Right forelimb (tissue), 1 donor: ENCODE data around the gene KRT15.
"Not testable (repeated sequence)": the region's sequence is repeated elsewhere in the genome, so short reads cannot be mapped to it uniquely, and the experiment has no call there.

Experiments
- DNase-seq: peaks from one replicate; pipeline ENCODE4 v3.0.0-alpha.2; 2018

KRT15 gene

GRCh38 chr17:41542786-41543185, 24.1 kb upstream of the KRT15 start:
- not testable (repeated sequence) for DNase-seq

GRCh38 chr17:41542357-41542756, 23.7 kb upstream of the KRT15 start:
- DNase-seq: no peak

- DNase-seq: no peak
Measured at GRCh38 chr17:41540921-41541625, 22.4 kb upstream of the KRT15 start.

- DNase-seq: no peak
Measured at GRCh38 chr17:41539979-41540701, 21.4 kb upstream of the KRT15 start.

- no peak for DNase-seq
Measured at GRCh38 chr17:41539071-41539492, 20.4 kb upstream of the KRT15 start.

- DNase-seq: no peak
Measured at GRCh38 chr17:41538565-41538991, 19.9 kb upstream of the KRT15 start.

- DNase-seq: no peak
Measured at GRCh38 chr17:41537990-41538389, 19.3 kb upstream of the KRT15 start.

- no peak for DNase-seq
Measured at GRCh38 chr17:41537614-41537954, 18.9 kb upstream of the KRT15 start.

- DNase-seq: no peak
Measured at GRCh38 chr17:41536741-41537613, 18.3 kb upstream of the KRT15 start.

- no peak for DNase-seq
Measured at GRCh38 chr17:41535764-41536481, 17.2 kb upstream of the KRT15 start.

- DNase-seq: no peak
Measured at GRCh38 chr17:41534899-41535546, 16.3 kb upstream of the KRT15 start.

GRCh38 chr17:41533613-41534012, 14.9 kb upstream of the KRT15 start:
- DNase-seq: no peak

- DNase-seq: no peak
Measured at GRCh38 chr17:41532947-41533570, 14.4 kb upstream of the KRT15 start.

- DNase-seq: no peak
Measured at GRCh38 chr17:41531993-41532392, 13.3 kb upstream of the KRT15 start.

- DNase-seq: no peak
Measured at GRCh38 chr17:41530062-41531048, 11.7 kb upstream of the KRT15 start.

GRCh38 chr17:41529491-41529915, 10.8 kb upstream of the KRT15 start:
- DNase-seq: no peak

- DNase-seq: no peak
Measured at GRCh38 chr17:41528959-41529353, 10.3 kb upstream of the KRT15 start.

GRCh38 chr17:41527063-41528023, 8.7 kb upstream of the KRT15 start:
- DNase-seq: no peak

- DNase-seq: no peak
Measured at GRCh38 chr17:41524261-41524660, 5.6 kb upstream of the KRT15 start.
